GM12872 (cell line): ENCODE results near the gene CCDC185.

ENCODE experiments used
- CTCF ChIP-seq: IDR thresholded peaks from 3 replicates; pipeline ENCODE4 v1.5.1; 2011; ENCODE audit warnings: low read depth, mild to moderate bottlenecking, low read length, moderate library complexity; ENCODE audit not compliant: insufficient read depth

The CCDC185 gene

GRCh38 chr1:223437151-223437550 is 43.9 kb downstream of the CCDC185 start:
- TF ChIP-seq CTCF = no peak

GRCh38 chr1:223443397-223443796 is 50.2 kb downstream of the CCDC185 start:
- no peak for TF ChIP-seq CTCF

GRCh38 chr1:223444411-223444810 is 51.2 kb downstream of the CCDC185 start:
- TF ChIP-seq CTCF = no peak
